H1 (cell line): ENCODE results near the gene KCNJ9. TPM values are rescaled to one million over a fixed set of nuclear protein-coding genes. Genes with fewer than 3 reads are reported as not detected.

ENCODE experiments used
- CHD1 ChIP-seq: IDR thresholded peaks from 2 replicates; pipeline ENCODE4 v1.6.1; 2012; ENCODE audit warnings: low read depth, low read length, improper control_type of control experiment
- EGR1 ChIP-seq: IDR thresholded peaks from 2 replicates; pipeline ENCODE4 v1.6.1; 2011; ENCODE audit warnings: low read depth, low read length, borderline replicate concordance
- EZH2 ChIP-seq: fragments of 200-600 bp; sonication (generic); IDR thresholded peaks from 2 replicates; pipeline ENCODE4 v1.7.1; 2012; ENCODE audit warnings: low read depth, mild to moderate bottlenecking, moderate library complexity, low read length, inconsistent platforms; ENCODE audit not compliant: severe bottlenecking
- JUND ChIP-seq: IDR thresholded peaks from 2 replicates; pipeline ENCODE4 v1.6.1; 2011; ENCODE audit warnings: mild to moderate bottlenecking, improper control_type of control experiment, low read length
- PHF8 ChIP-seq: fragments of 200-600 bp; sonication (generic); conservative IDR thresholded peaks from 2 replicates; pipeline ENCODE4 v1.7.1; 2012; ENCODE audit warnings: low read depth, mild to moderate bottlenecking, inconsistent platforms, low read length, moderate library complexity
- RBBP5 ChIP-seq: IDR thresholded peaks from 2 replicates; pipeline ENCODE4 v1.7.1; 2012; ENCODE audit warnings: low read depth, mild to moderate bottlenecking, inconsistent platforms, low read length, moderate library complexity, borderline replicate concordance
- RXRA ChIP-seq: IDR thresholded peaks from 2 replicates; pipeline ENCODE4 v1.6.1; 2011; ENCODE audit warnings: low read depth, mild to moderate bottlenecking, low read length, moderate library complexity; ENCODE audit not compliant: insufficient read depth
- SAP30 ChIP-seq: fragments of 300-600 bp; sonication (generic); IDR thresholded peaks from 2 replicates; pipeline ENCODE4 v1.7.1; 2012; ENCODE audit warnings: low read length, moderate library complexity, mild to moderate bottlenecking, inconsistent platforms; ENCODE audit not compliant: insufficient read depth, insufficient replicate concordance
- SIN3A ChIP-seq, 2 experiments: IDR thresholded peaks in 1 of 2; conservative IDR thresholded peaks in 1 of 2; 2 replicates each; pipeline ENCODE4 v1.6.1; 2011 to 2012; ENCODE audit warnings: low read length in 2 of 2, improper control_type of control experiment in 1 of 2, low read depth in 1 of 2, mild to moderate bottlenecking in 1 of 2
- TBP ChIP-seq: IDR thresholded peaks from 2 replicates; pipeline ENCODE4 v1.6.1; 2011; ENCODE audit warnings: low read depth, low read length, improper control_type of control experiment
- TCF12 ChIP-seq: IDR thresholded peaks from 2 replicates; pipeline ENCODE4 v1.6.1; 2011; ENCODE audit warnings: low read depth, mild to moderate bottlenecking, low read length
- polyA plus RNA-seq, 7 experiments: library from polyadenylated mRNA; depleted of rRNA in 3 of 7; stranded (reverse) in 5 of 7; unstranded in 2 of 7; fragments of >200 nt in 5 of 7; fragments of 200-250 nt in 2 of 7; gene quantifications; 1 replicate in 5 of 7; 2 replicates in 1 of 7; 4 replicates in 1 of 7; pipeline versions ENCODE4 v1.2.1 to v1.2.3, GENCODE V29; 2011 to 2013; ENCODE audit warnings: missing spikeins in 2 of 7, mixed read lengths in 2 of 7
- total RNA-seq: library from RNA; stranded (reverse); fragmentation: NEBNext Ultra II Directional; extraction: Animal tissue kit (Norgen Biotek cat#: 25700); gene quantifications from 2 replicates; pipeline ENCODE4 v1.2.1, GENCODE V29; 2021
- TF ChIP-seq, protein P1 (sequence below): fragments of 300-600 bp; sonication (generic); IDR thresholded peaks from 2 replicates; pipeline ENCODE4 v1.7.1; 2012; ENCODE audit warnings: low read length, moderate library complexity, mild to moderate bottlenecking, inconsistent platforms; ENCODE audit not compliant: insufficient replicate concordance

The KCNJ9 gene
- total and polyA plus RNA-seq, 2 of the 8 experiments (the other 6 are each of a cell fraction or from before 2014, with no cell fraction given), result 0.02 to 0.13 TPM

DNA sequence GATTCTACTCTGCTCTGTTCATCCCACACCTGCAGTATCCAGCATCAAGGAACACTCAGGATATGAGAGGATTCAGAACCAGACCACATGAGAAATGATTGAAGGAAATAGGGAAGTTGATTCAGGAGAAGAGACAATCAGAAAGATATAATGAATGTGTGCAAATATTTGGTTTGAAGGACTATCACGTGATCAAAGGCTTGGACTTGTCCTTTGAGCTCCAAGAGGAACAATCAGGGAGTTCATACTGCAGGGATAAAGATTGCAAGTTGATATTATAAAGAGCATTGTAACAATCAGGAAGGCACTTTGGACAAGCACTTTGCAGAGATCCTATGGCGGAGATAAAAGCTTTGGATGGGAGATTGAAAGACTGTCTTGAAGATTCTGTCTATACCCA, 35.7 kb upstream of the KCNJ9 start (continued):
- TF ChIP-seq, protein P1, sequence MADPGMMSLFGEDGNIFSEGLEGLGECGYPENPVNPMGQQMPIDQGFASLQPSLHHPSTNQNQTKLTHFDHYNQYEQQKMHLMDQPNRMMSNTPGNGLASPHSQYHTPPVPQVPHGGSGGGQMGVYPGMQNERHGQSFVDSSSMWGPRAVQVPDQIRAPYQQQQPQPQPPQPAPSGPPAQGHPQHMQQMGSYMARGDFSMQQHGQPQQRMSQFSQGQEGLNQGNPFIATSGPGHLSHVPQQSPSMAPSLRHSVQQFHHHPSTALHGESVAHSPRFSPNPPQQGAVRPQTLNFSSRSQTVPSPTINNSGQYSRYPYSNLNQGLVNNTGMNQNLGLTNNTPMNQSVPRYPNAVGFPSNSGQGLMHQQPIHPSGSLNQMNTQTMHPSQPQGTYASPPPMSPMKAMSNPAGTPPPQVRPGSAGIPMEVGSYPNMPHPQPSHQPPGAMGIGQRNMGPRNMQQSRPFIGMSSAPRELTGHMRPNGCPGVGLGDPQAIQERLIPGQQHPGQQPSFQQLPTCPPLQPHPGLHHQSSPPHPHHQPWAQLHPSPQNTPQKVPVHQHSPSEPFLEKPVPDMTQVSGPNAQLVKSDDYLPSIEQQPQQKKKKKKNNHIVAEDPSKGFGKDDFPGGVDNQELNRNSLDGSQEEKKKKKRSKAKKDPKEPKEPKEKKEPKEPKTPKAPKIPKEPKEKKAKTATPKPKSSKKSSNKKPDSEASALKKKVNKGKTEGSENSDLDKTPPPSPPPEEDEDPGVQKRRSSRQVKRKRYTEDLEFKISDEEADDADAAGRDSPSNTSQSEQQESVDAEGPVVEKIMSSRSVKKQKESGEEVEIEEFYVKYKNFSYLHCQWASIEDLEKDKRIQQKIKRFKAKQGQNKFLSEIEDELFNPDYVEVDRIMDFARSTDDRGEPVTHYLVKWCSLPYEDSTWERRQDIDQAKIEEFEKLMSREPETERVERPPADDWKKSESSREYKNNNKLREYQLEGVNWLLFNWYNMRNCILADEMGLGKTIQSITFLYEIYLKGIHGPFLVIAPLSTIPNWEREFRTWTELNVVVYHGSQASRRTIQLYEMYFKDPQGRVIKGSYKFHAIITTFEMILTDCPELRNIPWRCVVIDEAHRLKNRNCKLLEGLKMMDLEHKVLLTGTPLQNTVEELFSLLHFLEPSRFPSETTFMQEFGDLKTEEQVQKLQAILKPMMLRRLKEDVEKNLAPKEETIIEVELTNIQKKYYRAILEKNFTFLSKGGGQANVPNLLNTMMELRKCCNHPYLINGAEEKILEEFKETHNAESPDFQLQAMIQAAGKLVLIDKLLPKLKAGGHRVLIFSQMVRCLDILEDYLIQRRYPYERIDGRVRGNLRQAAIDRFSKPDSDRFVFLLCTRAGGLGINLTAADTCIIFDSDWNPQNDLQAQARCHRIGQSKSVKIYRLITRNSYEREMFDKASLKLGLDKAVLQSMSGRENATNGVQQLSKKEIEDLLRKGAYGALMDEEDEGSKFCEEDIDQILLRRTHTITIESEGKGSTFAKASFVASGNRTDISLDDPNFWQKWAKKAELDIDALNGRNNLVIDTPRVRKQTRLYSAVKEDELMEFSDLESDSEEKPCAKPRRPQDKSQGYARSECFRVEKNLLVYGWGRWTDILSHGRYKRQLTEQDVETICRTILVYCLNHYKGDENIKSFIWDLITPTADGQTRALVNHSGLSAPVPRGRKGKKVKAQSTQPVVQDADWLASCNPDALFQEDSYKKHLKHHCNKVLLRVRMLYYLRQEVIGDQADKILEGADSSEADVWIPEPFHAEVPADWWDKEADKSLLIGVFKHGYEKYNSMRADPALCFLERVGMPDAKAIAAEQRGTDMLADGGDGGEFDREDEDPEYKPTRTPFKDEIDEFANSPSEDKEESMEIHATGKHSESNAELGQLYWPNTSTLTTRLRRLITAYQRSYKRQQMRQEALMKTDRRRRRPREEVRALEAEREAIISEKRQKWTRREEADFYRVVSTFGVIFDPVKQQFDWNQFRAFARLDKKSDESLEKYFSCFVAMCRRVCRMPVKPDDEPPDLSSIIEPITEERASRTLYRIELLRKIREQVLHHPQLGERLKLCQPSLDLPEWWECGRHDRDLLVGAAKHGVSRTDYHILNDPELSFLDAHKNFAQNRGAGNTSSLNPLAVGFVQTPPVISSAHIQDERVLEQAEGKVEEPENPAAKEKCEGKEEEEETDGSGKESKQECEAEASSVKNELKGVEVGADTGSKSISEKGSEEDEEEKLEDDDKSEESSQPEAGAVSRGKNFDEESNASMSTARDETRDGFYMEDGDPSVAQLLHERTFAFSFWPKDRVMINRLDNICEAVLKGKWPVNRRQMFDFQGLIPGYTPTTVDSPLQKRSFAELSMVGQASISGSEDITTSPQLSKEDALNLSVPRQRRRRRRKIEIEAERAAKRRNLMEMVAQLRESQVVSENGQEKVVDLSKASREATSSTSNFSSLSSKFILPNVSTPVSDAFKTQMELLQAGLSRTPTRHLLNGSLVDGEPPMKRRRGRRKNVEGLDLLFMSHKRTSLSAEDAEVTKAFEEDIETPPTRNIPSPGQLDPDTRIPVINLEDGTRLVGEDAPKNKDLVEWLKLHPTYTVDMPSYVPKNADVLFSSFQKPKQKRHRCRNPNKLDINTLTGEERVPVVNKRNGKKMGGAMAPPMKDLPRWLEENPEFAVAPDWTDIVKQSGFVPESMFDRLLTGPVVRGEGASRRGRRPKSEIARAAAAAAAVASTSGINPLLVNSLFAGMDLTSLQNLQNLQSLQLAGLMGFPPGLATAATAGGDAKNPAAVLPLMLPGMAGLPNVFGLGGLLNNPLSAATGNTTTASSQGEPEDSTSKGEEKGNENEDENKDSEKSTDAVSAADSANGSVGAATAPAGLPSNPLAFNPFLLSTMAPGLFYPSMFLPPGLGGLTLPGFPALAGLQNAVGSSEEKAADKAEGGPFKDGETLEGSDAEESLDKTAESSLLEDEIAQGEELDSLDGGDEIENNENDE, result no peak
- TF ChIP-seq PHF8 (no peak), RXRA (no peak), RBBP5 (no peak), TBP (no peak), JUND (no peak), TCF12 (no peak), SIN3A (conservative IDR thresholded peaks at IDR 0.05 in 1 of 2, IDR thresholded peaks at IDR 0.05 in 1 of 2; ENCODE audit: low read depth in 1 of 2, low read length in 2 of 2) (no peak), SAP30 (no peak), CHD1 (no peak), EZH2 (no peak), EGR1 (no peak)
